GM23338 (cell line): ENCODE results near the gene CD34.

ENCODE experiments used
- CREB1 ChIP-seq: fragments of 250-450 bp; sonication (Bioruptor Pico); IDR thresholded peaks from 2 replicates; pipeline ENCODE4 v1.5.0; 2020; ENCODE audit warnings: low read depth, mild to moderate bottlenecking, moderate library complexity
- EZH2 ChIP-seq: fragments of 200-600 bp; sonication (generic); IDR thresholded peaks from one replicate; pipeline ENCODE4 v1.8.0; 2017; ENCODE audit warnings: antibody characterized with exemption, mild to moderate bottlenecking, low read depth; ENCODE audit not compliant: unreplicated experiment
- EZH2phosphoT487 ChIP-seq: fragments of 200-600 bp; sonication (generic); IDR thresholded peaks from one replicate; pipeline ENCODE4 v1.8.1; 2018; ENCODE audit warnings: antibody characterized with exemption; ENCODE audit not compliant: unreplicated experiment
- POLR2AphosphoS5 ChIP-seq: IDR thresholded peaks from 2 replicates; pipeline ENCODE4 v1.6.1; 2016; ENCODE audit warnings: antibody characterized with exemption, low read depth
- ZNF114 ChIP-seq: fragments of 250-450 bp; sonication (Bioruptor Pico); IDR thresholded peaks from 2 replicates; pipeline ENCODE4 v1.5.0; 2020; ENCODE audit warnings: mild to moderate bottlenecking, moderate library complexity
- ZNF331 ChIP-seq: fragments of 250-450 bp; sonication (Bioruptor Pico); IDR thresholded peaks from 2 replicates; pipeline ENCODE4 v1.5.0; 2020; ENCODE audit warnings: low read depth, mild to moderate bottlenecking, moderate library complexity
- TF ChIP-seq, protein P1 (sequence below), 2 experiments: fragments of 200-600 bp in 1 of 2; sonication (generic) in 1 of 2; conservative IDR thresholded peaks; 2 replicates each; pipeline versions ENCODE4 v1.5.1 to v1.6.1; 2016 to 2017; ENCODE audit warnings: antibody characterized with exemption in 2 of 2, low read depth in 2 of 2, mild to moderate bottlenecking in 2 of 2, moderate library complexity in 1 of 2
- TF ChIP-seq, protein P2 (sequence below): IDR thresholded peaks from one replicate; pipeline ENCODE4 v1.6.1; 2018; ENCODE audit warnings: antibody characterized with exemption; ENCODE audit not compliant: unreplicated experiment

DNA sequence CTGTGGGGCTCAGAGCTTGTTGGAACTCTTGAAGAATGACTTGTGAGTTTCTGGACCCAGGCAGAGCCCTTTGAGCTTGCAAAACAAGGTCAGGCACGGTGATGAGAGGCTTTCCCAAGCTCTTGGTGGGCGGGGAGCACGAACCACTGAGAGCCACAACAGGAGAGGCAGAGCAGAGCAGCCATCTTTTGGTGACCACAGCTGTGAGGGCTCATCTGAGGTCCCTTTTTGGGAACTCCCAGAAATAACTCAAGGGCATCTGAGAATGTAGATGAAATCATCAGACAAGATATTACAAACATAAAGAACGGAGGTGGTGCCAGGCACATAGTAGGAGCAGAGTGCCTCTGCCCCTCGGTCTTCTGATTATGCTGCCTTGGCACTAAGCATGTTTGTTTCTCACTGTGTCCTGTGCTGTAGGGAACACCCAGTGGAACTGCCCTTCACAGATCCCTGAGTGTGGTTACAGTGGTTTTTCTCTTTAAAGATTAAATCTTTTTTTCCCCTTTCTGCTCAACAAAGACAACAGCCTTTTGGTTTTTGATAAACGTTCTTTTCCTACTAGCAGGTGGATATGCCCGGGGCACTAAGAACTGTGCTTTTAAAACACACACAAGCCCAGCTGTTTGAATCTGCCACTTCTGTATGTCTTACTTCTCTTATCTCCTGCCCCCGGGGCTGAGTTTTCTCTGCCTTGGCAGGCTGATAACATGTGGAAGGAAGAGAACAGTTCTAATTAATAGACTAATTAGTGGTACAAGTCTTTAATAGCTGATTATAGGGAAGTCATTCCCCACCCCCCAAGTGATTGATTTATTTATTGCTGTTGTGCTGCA, 37.7 kb downstream of the CD34 start:
- TF ChIP-seq, protein P1, sequence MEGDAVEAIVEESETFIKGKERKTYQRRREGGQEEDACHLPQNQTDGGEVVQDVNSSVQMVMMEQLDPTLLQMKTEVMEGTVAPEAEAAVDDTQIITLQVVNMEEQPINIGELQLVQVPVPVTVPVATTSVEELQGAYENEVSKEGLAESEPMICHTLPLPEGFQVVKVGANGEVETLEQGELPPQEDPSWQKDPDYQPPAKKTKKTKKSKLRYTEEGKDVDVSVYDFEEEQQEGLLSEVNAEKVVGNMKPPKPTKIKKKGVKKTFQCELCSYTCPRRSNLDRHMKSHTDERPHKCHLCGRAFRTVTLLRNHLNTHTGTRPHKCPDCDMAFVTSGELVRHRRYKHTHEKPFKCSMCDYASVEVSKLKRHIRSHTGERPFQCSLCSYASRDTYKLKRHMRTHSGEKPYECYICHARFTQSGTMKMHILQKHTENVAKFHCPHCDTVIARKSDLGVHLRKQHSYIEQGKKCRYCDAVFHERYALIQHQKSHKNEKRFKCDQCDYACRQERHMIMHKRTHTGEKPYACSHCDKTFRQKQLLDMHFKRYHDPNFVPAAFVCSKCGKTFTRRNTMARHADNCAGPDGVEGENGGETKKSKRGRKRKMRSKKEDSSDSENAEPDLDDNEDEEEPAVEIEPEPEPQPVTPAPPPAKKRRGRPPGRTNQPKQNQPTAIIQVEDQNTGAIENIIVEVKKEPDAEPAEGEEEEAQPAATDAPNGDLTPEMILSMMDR (conservative IDR thresholded peaks at IDR 0.05; ENCODE audit: low read depth in 2 of 2): no peak
- TF ChIP-seq EZH2phosphoT487: no peak
- TF ChIP-seq, protein P2, sequence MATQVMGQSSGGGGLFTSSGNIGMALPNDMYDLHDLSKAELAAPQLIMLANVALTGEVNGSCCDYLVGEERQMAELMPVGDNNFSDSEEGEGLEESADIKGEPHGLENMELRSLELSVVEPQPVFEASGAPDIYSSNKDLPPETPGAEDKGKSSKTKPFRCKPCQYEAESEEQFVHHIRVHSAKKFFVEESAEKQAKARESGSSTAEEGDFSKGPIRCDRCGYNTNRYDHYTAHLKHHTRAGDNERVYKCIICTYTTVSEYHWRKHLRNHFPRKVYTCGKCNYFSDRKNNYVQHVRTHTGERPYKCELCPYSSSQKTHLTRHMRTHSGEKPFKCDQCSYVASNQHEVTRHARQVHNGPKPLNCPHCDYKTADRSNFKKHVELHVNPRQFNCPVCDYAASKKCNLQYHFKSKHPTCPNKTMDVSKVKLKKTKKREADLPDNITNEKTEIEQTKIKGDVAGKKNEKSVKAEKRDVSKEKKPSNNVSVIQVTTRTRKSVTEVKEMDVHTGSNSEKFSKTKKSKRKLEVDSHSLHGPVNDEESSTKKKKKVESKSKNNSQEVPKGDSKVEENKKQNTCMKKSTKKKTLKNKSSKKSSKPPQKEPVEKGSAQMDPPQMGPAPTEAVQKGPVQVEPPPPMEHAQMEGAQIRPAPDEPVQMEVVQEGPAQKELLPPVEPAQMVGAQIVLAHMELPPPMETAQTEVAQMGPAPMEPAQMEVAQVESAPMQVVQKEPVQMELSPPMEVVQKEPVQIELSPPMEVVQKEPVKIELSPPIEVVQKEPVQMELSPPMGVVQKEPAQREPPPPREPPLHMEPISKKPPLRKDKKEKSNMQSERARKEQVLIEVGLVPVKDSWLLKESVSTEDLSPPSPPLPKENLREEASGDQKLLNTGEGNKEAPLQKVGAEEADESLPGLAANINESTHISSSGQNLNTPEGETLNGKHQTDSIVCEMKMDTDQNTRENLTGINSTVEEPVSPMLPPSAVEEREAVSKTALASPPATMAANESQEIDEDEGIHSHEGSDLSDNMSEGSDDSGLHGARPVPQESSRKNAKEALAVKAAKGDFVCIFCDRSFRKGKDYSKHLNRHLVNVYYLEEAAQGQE: no peak
- no peak for TF ChIP-seq CREB1 (CRISPR knock-in tag)
- TF ChIP-seq EZH2: no peak
- TF ChIP-seq POLR2AphosphoS5: no peak
- no peak for TF ChIP-seq ZNF114 (CRISPR knock-in tag)
- TF ChIP-seq ZNF331: no peak
